SU-DHL-6 (cell line): Measurements from ENCODE around the gene FGFR2.

Experiments used
- H2AFZ ChIP-seq: fragments of 200-600 bp; sonication (generic); 2 replicates; pipeline ENCODE4 v1.6.1; 2014; ENCODE audit warnings: low read depth, mild to moderate bottlenecking, moderate library complexity, mixed read lengths, antibody characterized with exemption, low read length; ENCODE audit not compliant: severe bottlenecking
- H3F3A ChIP-seq: fragments of 200-600 bp; shearing (Covaris generic); 2 replicates; pipeline ENCODE4 v1.6.0; 2016; ENCODE audit warnings: antibody characterized with exemption, mild to moderate bottlenecking; ENCODE audit not compliant: insufficient read depth
- H3K27ac ChIP-seq: fragments of 200-600 bp; sonication (generic); 2 replicates; pipeline ENCODE4 v1.5.1; 2016; ENCODE audit warnings: low read depth, mild to moderate bottlenecking, low read length, moderate library complexity, mixed read lengths
- H3K27me3 ChIP-seq: fragments of 200-600 bp; sonication (generic), shearing (Covaris generic); 2 replicates; pipeline ENCODE4 v1.6.0; 2014; ENCODE audit warnings: mild to moderate bottlenecking, low read length
- H3K36me3 ChIP-seq: fragments of 200-600 bp; sonication (generic); 2 replicates; pipeline ENCODE4 v1.6.1; 2014; ENCODE audit warnings: mild to moderate bottlenecking, low read length, mixed read lengths
- H3K4me2 ChIP-seq: fragments of 300-600, 200-600 bp; shearing (Covaris generic), sonication (generic); 2 replicates; pipeline ENCODE4 v1.6.0; 2014; ENCODE audit warnings: low read length, low read depth, mild to moderate bottlenecking; ENCODE audit not compliant: poor library complexity, severe bottlenecking
- H3K4me3 ChIP-seq: fragments of 200-600 bp; sonication (generic); 2 replicates; pipeline ENCODE4 v1.5.1; 2014; ENCODE audit warnings: antibody characterized with exemption, low read length, mild to moderate bottlenecking, mixed read lengths; ENCODE audit not compliant: insufficient read depth, poor library complexity, severe bottlenecking
- H3K79me2 ChIP-seq: fragments of 200-600 bp; sonication (generic); 2 replicates; pipeline ENCODE4 v1.6.1; 2014; ENCODE audit warnings: mild to moderate bottlenecking, low read length, moderate library complexity; ENCODE audit not compliant: insufficient read depth
- H3K9ac ChIP-seq: fragments of 200-600 bp; sonication (generic); 2 replicates; pipeline ENCODE4 v1.7.0; 2014; ENCODE audit warnings: mild to moderate bottlenecking, low read length
- H3K9me2 ChIP-seq: fragments of 200-600 bp; sonication (generic); replicated peaks from 2 replicates; pipeline ENCODE4 v1.6.1; 2014; ENCODE audit warnings: low read length; ENCODE audit not compliant: insufficient read depth
- H3K9me3 ChIP-seq: fragments of 200-600 bp; sonication (generic); 2 replicates; pipeline ENCODE4 v1.6.1; 2014; ENCODE audit warnings: low read length, mixed read lengths; ENCODE audit not compliant: insufficient read depth
- H4K20me1 ChIP-seq: fragments of 200-600 bp; sonication (generic); 2 replicates; pipeline ENCODE4 v1.6.1; 2014; ENCODE audit warnings: low read depth, mild to moderate bottlenecking, antibody characterized with exemption, low read length, moderate library complexity, mixed read lengths
- CTCF ChIP-seq: fragments of 200-600 bp; sonication (generic); IDR thresholded peaks from one replicate; pipeline ENCODE4 v1.5.1; 2017; ENCODE audit warnings: antibody characterized with exemption, mild to moderate bottlenecking, low read length, moderate library complexity; ENCODE audit not compliant: insufficient read depth, poor library complexity, severe bottlenecking
- EZH2phosphoT487 ChIP-seq: fragments of 200-600 bp; sonication (generic), shearing (Covaris generic); conservative IDR thresholded peaks from 2 replicates; pipeline ENCODE4 v1.6.1; 2018; ENCODE audit warnings: mild to moderate bottlenecking, antibody characterized with exemption, low read length, moderate library complexity, mixed read lengths

FGFR2 gene

GRCh38 chr10:121644501-121644900 lies 46.3 kb upstream of the FGFR2 start:
- Histone ChIP-seq H3K4me3 (no peak overlapping the region), H3K27ac (no peak overlapping the region), H3K9ac (no peak overlapping the region), H3K27me3 (no peaks in the 10 kb centered on the region), H3K4me2 (no peak overlapping the region), H3K9me2 (no peaks in the 10 kb centered on the region), H3K9me3 (no peaks in the 10 kb centered on the region), H3K36me3 (no peaks in the 10 kb centered on the region), H3F3A (no peaks in the 10 kb centered on the region), H2AFZ (no peak overlapping the region), H4K20me1 (no peaks in the 10 kb centered on the region), H3K79me2 (no peaks in the 10 kb centered on the region)
- no peak for TF ChIP-seq CTCF
- TF ChIP-seq EZH2phosphoT487, result no peak

- no peak overlapping the region for H3K9ac ChIP-seq
- H3K27ac ChIP-seq, result no peak overlapping the region
- H3K4me2 ChIP-seq, result no peak overlapping the region
- H3K36me3 ChIP-seq, result no peaks in the 10 kb centered on the region
- H3K4me3 ChIP-seq, result no peak overlapping the region
- TF ChIP-seq CTCF (no peak), EZH2phosphoT487 (no peak)
- H3K79me2 ChIP-seq, result no peaks in the 10 kb centered on the region
- no peaks in the 10 kb centered on the region for H3K27me3 ChIP-seq
- H4K20me1 ChIP-seq, result no peaks in the 10 kb centered on the region
- H2AFZ ChIP-seq, result no peak overlapping the region
- no peaks in the 10 kb centered on the region for H3K9me3 ChIP-seq
- no peaks in the 10 kb centered on the region for H3F3A ChIP-seq
- H3K9me2 ChIP-seq, result no peaks in the 10 kb centered on the region
Observed at GRCh38 chr10:121640266-121640665, 42.0 kb upstream of the FGFR2 start.

- H3K9me3 ChIP-seq, result no peaks in the 10 kb centered on the region
- TF ChIP-seq CTCF, result no peak
- no peak for TF ChIP-seq EZH2phosphoT487
- H3K4me2 ChIP-seq, result no peak overlapping the region
- no peaks in the 10 kb centered on the region for H3F3A ChIP-seq
- no peaks in the 10 kb centered on the region for H3K36me3 ChIP-seq
- no peaks in the 10 kb centered on the region for H3K27me3 ChIP-seq
- no peaks in the 10 kb centered on the region for H4K20me1 ChIP-seq
- H3K4me3 ChIP-seq, result no peak overlapping the region
- H2AFZ ChIP-seq, result no peak overlapping the region
- H3K9me2 ChIP-seq, result no peaks in the 10 kb centered on the region
- no peaks in the 10 kb centered on the region for H3K79me2 ChIP-seq
- H3K9ac ChIP-seq, result no peak overlapping the region
- no peak overlapping the region for H3K27ac ChIP-seq
Observed at GRCh38 chr10:121639416-121639815, 41.2 kb upstream of the FGFR2 start.

- no peaks in the 10 kb centered on the region for H3K9me2 ChIP-seq
Observed at GRCh38 chr10:121637437-121637836, 39.2 kb upstream of the FGFR2 start.

More at GRCh38 chr10:121637437-121637836, 39.2 kb upstream of the FGFR2 start:
- Histone ChIP-seq H3K27ac (no peak overlapping the region), H3K79me2 (no peaks in the 10 kb centered on the region), H3K27me3 (no peaks in the 10 kb centered on the region), H3F3A (no peaks in the 10 kb centered on the region), H3K9ac (no peak overlapping the region), H3K4me3 (no peak overlapping the region), H3K9me3 (no peaks in the 10 kb centered on the region), H2AFZ (no peak overlapping the region), H3K4me2 (no peak overlapping the region), H3K36me3 (no peaks in the 10 kb centered on the region), H4K20me1 (no peaks in the 10 kb centered on the region)
- TF ChIP-seq EZH2phosphoT487, result no peak
- no peak for TF ChIP-seq CTCF
